Putamen (tissue), 1 donor: Measurements from ENCODE around the gene CEP83.
A peak's percentile ranks its signal among the peaks of the same experiment; 100 is the strongest.
"Not testable (repeated sequence)": the region's sequence is repeated elsewhere in the genome, so short reads cannot be mapped to it uniquely, and the experiment has no call there.

Experiments used
- DNase-seq: peaks from one replicate; pipeline ENCODE4 v3.0.0-alpha.2; 2016; ENCODE audit warnings: low spot score

Gene CEP83

GRCh38 chr12:94433744-94434143 lies 25.9 kb downstream of the CEP83 start:
- DNase-seq: no peak

- no peak for DNase-seq
These were observed 29.4 kb downstream of the CEP83 start for GRCh38 chr12:94430304-94430703.

- no peak for DNase-seq
These were observed 30.0 kb downstream of the CEP83 start for GRCh38 chr12:94429633-94430032.

GRCh38 chr12:94429191-94429590 lies 30.5 kb downstream of the CEP83 start:
- DNase-seq: no peak

- DNase-seq: peak; percentile 11
These were observed 31.9 kb downstream of the CEP83 start for GRCh38 chr12:94427501-94428381.

- DNase-seq: no peak
These were observed 33.6 kb downstream of the CEP83 start for GRCh38 chr12:94426049-94426448.

- DNase-seq: not testable (repeated sequence)
These were observed 34.8 kb downstream of the CEP83 start for GRCh38 chr12:94424830-94425229.

GRCh38 chr12:94421868-94422740 lies 37.6 kb downstream of the CEP83 start:
- DNase-seq: no peak

- no peak for DNase-seq
These were observed 41.1 kb downstream of the CEP83 start for GRCh38 chr12:94418517-94418916.

- DNase-seq: no peak
These were observed 43.1 kb downstream of the CEP83 start for GRCh38 chr12:94416613-94417012.

- no peak for DNase-seq
These were observed 44.6 kb downstream of the CEP83 start for GRCh38 chr12:94415066-94415465.

GRCh38 chr12:94405413-94406116 lies 54.1 kb downstream of the CEP83 start:
- DNase-seq: no peak

- DNase-seq: no peak
These were observed 54.8 kb downstream of the CEP83 start for GRCh38 chr12:94404854-94405253.

- no peak for DNase-seq
These were observed 58.3 kb downstream of the CEP83 start for GRCh38 chr12:94401326-94401725.

GRCh38 chr12:94398685-94399084 lies 61.0 kb downstream of the CEP83 start:
- not testable (repeated sequence) for DNase-seq

GRCh38 chr12:94397401-94397800 lies 62.3 kb downstream of the CEP83 start:
- DNase-seq: no peak

GRCh38 chr12:94396014-94396413 lies 63.7 kb downstream of the CEP83 start:
- DNase-seq: not testable (repeated sequence)

- no peak for DNase-seq
These were observed 69.6 kb downstream of the CEP83 start for GRCh38 chr12:94390130-94390485.

GRCh38 chr12:94389482-94390129 lies 70.1 kb downstream of the CEP83 start:
- DNase-seq: not testable (repeated sequence)

- no peak for DNase-seq
These were observed 73.2 kb downstream of the CEP83 start for GRCh38 chr12:94386422-94386821.

GRCh38 chr12:94384030-94384429 lies 75.6 kb downstream of the CEP83 start:
- DNase-seq: no peak

- no peak for DNase-seq
These were observed 79.2 kb downstream of the CEP83 start for GRCh38 chr12:94380507-94380906.
